ENCODE data around the gene PFKFB1. TPM values are rescaled to one million over a fixed set of nuclear protein-coding genes. Genes with fewer than 3 reads are reported as not detected.
A peak's percentile ranks its signal among the peaks of the same experiment; 100 is the strongest.

The PFKFB1 gene
- total and polyA plus RNA-seq, 9 of the 15 experiments (the other 6 are each of a cell fraction or from before 2014, with no cell fraction given) = 0.07 to 0.24 (median 0.15) TPM; not detected in 2

GRCh38 chrX:55014897-55015299, 20.9 kb upstream of the PFKFB1 start (continued):
- TF ChIP-seq NONO (IDR thresholded peaks at IDR 0.05; ENCODE audit: low read depth in 2 of 2, low read length in 1 of 2) (no peak), GATA2 (CRISPR knock-in tag; IDR thresholded peaks at IDR 0.05) (peak; percentile 89), ZNF174 (CRISPR knock-in tag; IDR thresholded peaks at IDR 0.05) (no peak), ZNF644 (tag; IDR thresholded peaks at IDR 0.05; ENCODE audit: low read depth) (peak; percentile 95), GATAD2A (IDR thresholded peaks at IDR 0.05) (peak; percentile 87; the same call in 1 of the 2 replicates), TRIM24 (IDR thresholded peaks at IDR 0.05) (peak; percentile 98), RAD21 (CRISPR knock-in tag; conservative IDR thresholded peaks at IDR 0.05 in 1 of 2, IDR thresholded peaks at IDR 0.05 in 1 of 2) (peak in 1 of 2 experiments; percentile 31; a peak in 2 of 4 replicates), LEF1 (IDR thresholded peaks at IDR 0.05) (peak; percentile 91)
- TF ChIP-seq, protein P1, sequence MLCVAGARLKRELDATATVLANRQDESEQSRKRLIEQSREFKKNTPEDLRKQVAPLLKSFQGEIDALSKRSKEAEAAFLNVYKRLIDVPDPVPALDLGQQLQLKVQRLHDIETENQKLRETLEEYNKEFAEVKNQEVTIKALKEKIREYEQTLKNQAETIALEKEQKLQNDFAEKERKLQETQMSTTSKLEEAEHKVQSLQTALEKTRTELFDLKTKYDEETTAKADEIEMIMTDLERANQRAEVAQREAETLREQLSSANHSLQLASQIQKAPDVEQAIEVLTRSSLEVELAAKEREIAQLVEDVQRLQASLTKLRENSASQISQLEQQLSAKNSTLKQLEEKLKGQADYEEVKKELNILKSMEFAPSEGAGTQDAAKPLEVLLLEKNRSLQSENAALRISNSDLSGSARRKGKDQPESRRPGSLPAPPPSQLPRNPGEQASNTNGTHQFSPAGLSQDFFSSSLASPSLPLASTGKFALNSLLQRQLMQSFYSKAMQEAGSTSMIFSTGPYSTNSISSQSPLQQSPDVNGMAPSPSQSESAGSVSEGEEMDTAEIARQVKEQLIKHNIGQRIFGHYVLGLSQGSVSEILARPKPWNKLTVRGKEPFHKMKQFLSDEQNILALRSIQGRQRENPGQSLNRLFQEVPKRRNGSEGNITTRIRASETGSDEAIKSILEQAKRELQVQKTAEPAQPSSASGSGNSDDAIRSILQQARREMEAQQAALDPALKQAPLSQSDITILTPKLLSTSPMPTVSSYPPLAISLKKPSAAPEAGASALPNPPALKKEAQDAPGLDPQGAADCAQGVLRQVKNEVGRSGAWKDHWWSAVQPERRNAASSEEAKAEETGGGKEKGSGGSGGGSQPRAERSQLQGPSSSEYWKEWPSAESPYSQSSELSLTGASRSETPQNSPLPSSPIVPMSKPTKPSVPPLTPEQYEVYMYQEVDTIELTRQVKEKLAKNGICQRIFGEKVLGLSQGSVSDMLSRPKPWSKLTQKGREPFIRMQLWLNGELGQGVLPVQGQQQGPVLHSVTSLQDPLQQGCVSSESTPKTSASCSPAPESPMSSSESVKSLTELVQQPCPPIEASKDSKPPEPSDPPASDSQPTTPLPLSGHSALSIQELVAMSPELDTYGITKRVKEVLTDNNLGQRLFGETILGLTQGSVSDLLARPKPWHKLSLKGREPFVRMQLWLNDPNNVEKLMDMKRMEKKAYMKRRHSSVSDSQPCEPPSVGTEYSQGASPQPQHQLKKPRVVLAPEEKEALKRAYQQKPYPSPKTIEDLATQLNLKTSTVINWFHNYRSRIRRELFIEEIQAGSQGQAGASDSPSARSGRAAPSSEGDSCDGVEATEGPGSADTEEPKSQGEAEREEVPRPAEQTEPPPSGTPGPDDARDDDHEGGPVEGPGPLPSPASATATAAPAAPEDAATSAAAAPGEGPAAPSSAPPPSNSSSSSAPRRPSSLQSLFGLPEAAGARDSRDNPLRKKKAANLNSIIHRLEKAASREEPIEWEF (CRISPR knock-in tag; IDR thresholded peaks at IDR 0.05) = no peak
- TF ChIP-seq, protein P2, sequence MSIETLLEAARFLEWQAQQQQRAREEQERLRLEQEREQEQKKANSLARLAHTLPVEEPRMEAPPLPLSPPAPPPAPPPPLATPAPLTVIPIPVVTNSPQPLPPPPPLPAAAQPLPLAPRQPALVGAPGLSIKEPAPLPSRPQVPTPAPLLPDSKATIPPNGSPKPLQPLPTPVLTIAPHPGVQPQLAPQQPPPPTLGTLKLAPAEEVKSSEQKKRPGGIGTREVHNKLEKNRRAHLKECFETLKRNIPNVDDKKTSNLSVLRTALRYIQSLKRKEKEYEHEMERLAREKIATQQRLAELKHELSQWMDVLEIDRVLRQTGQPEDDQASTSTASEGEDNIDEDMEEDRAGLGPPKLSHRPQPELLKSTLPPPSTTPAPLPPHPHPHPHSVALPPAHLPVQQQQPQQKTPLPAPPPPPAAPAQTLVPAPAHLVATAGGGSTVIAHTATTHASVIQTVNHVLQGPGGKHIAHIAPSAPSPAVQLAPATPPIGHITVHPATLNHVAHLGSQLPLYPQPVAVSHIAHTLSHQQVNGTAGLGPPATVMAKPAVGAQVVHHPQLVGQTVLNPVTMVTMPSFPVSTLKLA (conservative IDR thresholded peaks at IDR 0.05) = peak in 1 of 2 experiments; percentile 57; a peak in 2 of 4 replicates

Measured in K562 (cell line).